ENCODE data around the gene EI24.

EI24 gene

DNA sequence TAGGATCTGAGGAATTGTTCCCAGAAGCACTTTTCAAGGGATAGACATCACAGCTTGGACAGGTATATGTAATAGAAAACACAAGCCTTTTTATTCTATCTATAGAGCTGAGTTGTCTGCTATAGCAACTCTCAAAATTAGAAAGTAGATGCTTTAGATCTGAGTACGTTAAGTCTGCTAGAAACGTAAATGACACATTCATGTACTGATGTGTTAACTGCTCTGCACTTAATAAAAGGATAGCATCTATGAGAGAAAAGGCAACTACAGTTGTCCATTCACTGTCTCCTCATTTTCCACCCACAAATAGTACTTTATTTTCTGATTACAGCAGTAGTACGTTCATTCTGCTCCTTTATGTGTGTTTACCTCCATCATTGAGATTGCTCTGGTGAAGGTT, 17.3 kb downstream of the EI24 start:
- TF ChIP-seq, protein P1, sequence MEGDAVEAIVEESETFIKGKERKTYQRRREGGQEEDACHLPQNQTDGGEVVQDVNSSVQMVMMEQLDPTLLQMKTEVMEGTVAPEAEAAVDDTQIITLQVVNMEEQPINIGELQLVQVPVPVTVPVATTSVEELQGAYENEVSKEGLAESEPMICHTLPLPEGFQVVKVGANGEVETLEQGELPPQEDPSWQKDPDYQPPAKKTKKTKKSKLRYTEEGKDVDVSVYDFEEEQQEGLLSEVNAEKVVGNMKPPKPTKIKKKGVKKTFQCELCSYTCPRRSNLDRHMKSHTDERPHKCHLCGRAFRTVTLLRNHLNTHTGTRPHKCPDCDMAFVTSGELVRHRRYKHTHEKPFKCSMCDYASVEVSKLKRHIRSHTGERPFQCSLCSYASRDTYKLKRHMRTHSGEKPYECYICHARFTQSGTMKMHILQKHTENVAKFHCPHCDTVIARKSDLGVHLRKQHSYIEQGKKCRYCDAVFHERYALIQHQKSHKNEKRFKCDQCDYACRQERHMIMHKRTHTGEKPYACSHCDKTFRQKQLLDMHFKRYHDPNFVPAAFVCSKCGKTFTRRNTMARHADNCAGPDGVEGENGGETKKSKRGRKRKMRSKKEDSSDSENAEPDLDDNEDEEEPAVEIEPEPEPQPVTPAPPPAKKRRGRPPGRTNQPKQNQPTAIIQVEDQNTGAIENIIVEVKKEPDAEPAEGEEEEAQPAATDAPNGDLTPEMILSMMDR (IDR thresholded peaks at IDR 0.05) = no peak

GRCh38 chr11:125587480-125587879, 18.2 kb downstream of the EI24 start:
- TF ChIP-seq, protein P1 (IDR thresholded peaks at IDR 0.05) = no peak

DNA sequence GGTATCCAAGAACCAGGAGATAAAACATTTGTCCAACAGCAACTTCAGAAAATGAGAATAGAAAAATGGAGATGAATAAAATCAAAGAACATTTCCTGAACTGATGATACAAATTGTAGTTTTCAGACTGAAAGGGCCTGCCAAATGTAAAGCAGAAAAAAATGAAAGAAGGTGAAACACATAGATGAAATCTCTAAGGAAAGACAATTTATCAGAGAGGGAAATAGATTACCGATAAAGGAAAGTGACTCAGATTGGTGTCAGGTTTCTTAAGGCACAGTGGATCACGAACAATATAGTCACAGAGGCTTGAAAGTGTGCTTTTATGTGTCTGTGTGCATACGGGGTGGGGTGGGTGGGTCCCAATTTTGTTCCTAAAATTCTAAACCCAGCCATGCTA, 19.2 kb downstream of the EI24 start:
- TF ChIP-seq, protein P1 (IDR thresholded peaks at IDR 0.05) = no peak

DNA sequence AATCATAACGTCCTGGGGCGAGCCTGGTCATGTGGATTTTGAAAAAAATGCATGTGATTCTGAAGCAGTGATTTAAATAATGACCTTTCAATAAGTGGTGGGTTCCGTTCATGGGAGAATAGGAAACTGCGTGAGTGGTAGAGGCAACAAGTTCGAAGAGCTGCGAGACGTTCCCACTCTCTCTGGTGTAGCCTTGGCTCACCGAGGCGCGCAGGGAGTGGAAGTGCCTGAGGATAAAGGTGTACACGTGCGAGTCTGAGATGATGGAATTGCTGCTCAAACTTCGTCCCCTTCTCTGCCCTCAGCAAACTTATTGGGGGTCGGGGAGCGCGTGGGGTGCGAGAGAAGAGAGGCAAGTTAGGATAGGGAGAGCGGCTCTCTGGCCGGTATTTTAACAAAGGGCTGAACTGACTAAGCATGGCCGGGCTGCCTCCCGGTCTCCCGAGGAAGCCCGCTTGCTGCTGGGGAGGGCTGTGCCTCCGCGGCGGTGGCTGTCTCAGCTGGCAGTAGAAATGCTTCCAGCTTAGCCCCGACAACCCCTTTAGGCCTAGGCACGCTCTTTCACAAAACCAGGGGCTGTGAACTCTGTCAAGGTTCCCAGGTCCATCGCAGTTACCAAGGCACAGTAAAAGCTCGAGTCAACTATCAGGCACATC, 22.5 kb downstream of the EI24 start:
- TF ChIP-seq, protein P1 (IDR thresholded peaks at IDR 0.05) = no peak

DNA sequence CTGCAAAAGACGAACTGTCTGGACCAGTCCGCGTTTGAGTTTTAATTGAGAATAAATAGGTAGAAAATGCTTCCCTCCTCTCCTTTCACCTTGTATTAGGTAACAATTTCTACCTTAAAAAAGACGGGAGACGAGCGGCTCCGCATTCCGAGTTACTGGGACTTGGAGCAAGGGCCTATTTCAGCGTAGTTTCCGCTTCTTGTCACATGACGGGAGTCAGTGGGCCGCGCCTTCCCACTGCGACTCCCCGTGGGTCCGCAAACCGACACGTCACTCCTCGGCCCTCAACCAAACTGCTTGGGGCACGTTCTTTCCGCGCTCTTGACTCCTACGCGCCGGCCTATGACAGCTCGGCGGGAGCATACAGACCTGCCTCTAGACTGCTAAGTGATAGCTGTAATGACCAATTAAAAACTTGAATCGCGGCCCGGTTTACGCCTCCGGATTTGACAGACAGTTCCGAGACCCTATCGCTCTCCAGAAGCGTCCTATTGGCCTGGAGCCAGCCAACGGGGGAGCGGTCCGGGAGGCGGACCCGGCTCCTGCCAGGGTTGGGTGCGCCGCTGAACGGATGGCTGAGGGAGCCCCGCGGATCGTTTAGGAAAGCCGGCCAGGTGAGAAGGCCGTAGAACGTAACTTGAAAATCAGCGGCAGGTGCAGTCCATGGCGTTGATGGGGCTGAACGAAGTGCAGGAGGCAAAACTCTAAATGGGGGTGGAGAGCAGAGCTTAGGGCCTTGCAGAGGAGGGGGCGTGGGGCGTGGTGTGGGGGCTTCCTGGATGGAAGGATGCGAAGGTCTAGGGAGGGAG, 23.2 kb downstream of the EI24 start, which contains the start of gene STT3A:
STT3A (plus strand) TSS at position 548 of the 809 bp plus-strand sequence. CDS start 3,064 bp downstream, outside the sequence.
- TF ChIP-seq, protein P1 (IDR thresholded peaks at IDR 0.05) = no peak

DNA sequence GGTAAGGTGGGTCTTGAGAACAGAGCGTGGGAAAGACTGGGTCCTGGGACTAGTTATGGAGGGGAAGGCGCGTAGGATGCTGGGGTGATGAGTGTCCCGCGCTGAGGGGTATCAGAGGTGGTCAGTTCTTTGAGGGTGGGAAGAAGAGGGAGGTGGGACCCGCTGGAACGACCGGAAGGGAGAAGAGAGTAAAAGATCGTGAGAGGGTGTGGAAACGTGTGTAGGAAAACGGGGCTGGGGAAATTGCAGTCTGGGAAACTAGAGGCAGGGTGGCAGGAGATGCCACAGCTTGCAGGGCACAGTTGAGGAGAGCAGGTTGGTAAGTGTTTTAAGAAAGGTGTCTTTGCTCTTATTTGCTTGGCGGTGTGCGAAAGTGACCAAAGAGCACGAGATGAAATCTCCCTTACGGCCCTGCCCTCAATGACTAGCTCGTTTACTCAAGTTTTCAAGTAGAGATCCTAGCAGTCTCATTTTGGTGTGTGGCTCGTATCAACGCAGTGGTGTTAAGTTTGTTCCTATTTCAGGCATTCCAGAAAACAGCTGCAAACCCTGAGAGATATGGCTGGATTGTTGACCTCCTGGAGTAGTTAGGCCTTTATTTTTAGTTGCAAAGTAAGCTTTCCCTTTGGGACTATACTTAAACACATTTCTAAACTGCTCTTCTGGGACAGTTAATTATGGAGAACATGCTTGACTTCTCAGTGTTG, 24.0 kb downstream of the EI24 start:
- TF ChIP-seq, protein P1 (IDR thresholded peaks at IDR 0.05) = no peak

DNA sequence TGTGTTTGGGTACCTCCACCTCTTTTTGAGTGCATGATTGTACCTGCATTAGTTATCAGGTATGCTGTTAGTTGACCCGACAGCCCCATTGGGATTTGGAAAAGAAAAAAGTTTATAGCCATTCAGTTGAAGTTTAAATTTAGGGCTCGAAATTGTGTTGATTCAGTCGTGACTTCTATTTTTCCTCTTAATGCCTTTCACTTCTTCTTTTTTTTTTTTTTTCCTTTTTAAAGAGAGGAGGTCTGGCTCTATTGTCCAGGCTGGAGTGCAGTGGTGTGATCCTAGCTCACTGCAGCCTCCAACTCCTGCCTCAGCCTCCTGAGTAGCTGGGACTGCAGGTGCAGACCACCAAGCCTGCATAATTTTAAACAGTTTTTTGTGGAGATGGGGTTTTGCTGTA, 25.7 kb downstream of the EI24 start:
- TF ChIP-seq, protein P1 (IDR thresholded peaks at IDR 0.05) = no peak

All from LNCAP (cell line).